Lower leg skin (tissue), 3 donors: ENCODE measurements around the gene NBEA.

Experiments used
- CTCF ChIP-seq, 3 donors: fragments of 450-650 bp; IDR thresholded peaks; one replicate each; pipeline ENCODE4 v1.5.1; 2016; ENCODE audit warnings: antibody characterized with exemption in 3 of 3, mild to moderate bottlenecking in 3 of 3, moderate library complexity in 2 of 3
- POLR2A ChIP-seq, 2 donors: fragments of 450-650 bp; IDR thresholded peaks; one replicate each; pipeline ENCODE4 v1.6.1; 2016 to 2017; ENCODE audit warnings: antibody characterized with exemption in 2 of 2, mild to moderate bottlenecking in 1 of 2, moderate library complexity in 1 of 2

GRCh38 chr13:35471706-35472322 is 529.7 kb downstream of the NBEA start:
- no peak for TF ChIP-seq POLR2A (IDR thresholded peaks at IDR 0.05)
- TF ChIP-seq CTCF (IDR thresholded peaks at IDR 0.05) = no peak
